IMR-90 (cell line): Measurements from ENCODE around the gene CLEC16A. TPM values are rescaled to one million over a fixed set of nuclear protein-coding genes. Genes with fewer than 3 reads are reported as not detected.

Experiments used
- ATAC-seq: fragments of 200-7000 bp; cut with Tn5 transposase; 2 replicates; pipeline ENCODE4 v1.9.1; 2020; ENCODE audit warnings: low read depth, mild to moderate bottlenecking, moderate library complexity
- BruUV-seq: library from RNA; stranded (reverse); fragments of 400-500 nt; replicated peaks from 2 replicates; lab custom pipeline; 2021; lab: Mats Ljungman, UMichigan
- CTCF ChIA-PET: fragments of 300-600 bp; formaldehyde crosslinking; extraction: SDS; loops from one replicate; lab custom pipeline; 2021; ENCODE audit warnings: antibody characterized with exemption; lab: Yijun Ruan, JAX
- POLR2A ChIA-PET: fragments of 300-600 bp; sonication (Branson Sonifier 250); formaldehyde crosslinking; loops from one replicate; lab custom pipeline; 2022; ENCODE audit warnings: antibody characterized with exemption; ENCODE audit not compliant: unreplicated experiment; lab: Charles Lee
- DNase-seq: peaks from one replicate; pipeline ENCODE4 v3.0.0; 2013
- H2AFZ ChIP-seq: replicated peaks from 2 replicates; pipeline ENCODE3; 2013; ENCODE audit warnings: low read length, mild to moderate bottlenecking; ENCODE audit not compliant: poor library complexity
- H2AK5ac ChIP-seq: 2 replicates; pipeline ENCODE4 v1.6.1; 2013; ENCODE audit warnings: low read depth, low read length, inconsistent platforms
- H2AK9ac ChIP-seq: replicated peaks from 2 replicates; pipeline ENCODE3; 2013; ENCODE audit warnings: mild to moderate bottlenecking, low read depth, low read length, moderate library complexity; ENCODE audit not compliant: poor library complexity
- H2BK120ac ChIP-seq: 2 replicates; pipeline ENCODE4 v1.6.1; 2013; ENCODE audit warnings: low read depth, low read length, inconsistent platforms
- H2BK15ac ChIP-seq: 3 replicates; pipeline ENCODE4 v1.6.1; 2013; ENCODE audit warnings: low read depth, low read length, inconsistent platforms
- H2BK20ac ChIP-seq: 2 replicates; pipeline ENCODE4 v1.6.1; 2013; ENCODE audit warnings: low read depth, mild to moderate bottlenecking, inconsistent platforms, low read length, moderate library complexity
- H2BK5ac ChIP-seq: 2 replicates; pipeline ENCODE4 v1.6.1; 2013; ENCODE audit warnings: mild to moderate bottlenecking, low read depth, low read length, inconsistent platforms; ENCODE audit not compliant: poor library complexity, severe bottlenecking
- H3K14ac ChIP-seq: replicated peaks from 2 replicates; pipeline ENCODE4 v1.6.1; 2013; ENCODE audit warnings: low read depth, low read length, inconsistent platforms
- H3K18ac ChIP-seq: 2 replicates; pipeline ENCODE4 v1.6.1; 2013; ENCODE audit warnings: low read depth, low read length, control low read depth
- H3K23ac ChIP-seq: 2 replicates; pipeline ENCODE4 v1.6.1; 2013; ENCODE audit warnings: low read depth, low read length, inconsistent platforms
- H3K27ac ChIP-seq: 2 replicates; pipeline ENCODE4 v1.5.1; 2013; ENCODE audit warnings: mild to moderate bottlenecking, control low read depth, low read length; ENCODE audit not compliant: insufficient read depth
- H3K27me3 ChIP-seq: 2 replicates; pipeline ENCODE4 v1.6.1; 2013; ENCODE audit warnings: low read length; ENCODE audit not compliant: control insufficient read depth, insufficient read depth
- H3K36me3 ChIP-seq: 2 replicates; pipeline ENCODE4 v1.6.1; 2013; ENCODE audit warnings: low read length, mixed read lengths; ENCODE audit not compliant: control insufficient read depth, insufficient read depth
- H3K4ac ChIP-seq: 2 replicates; pipeline ENCODE4 v1.6.1; 2013; ENCODE audit warnings: low read depth, low read length, inconsistent platforms
- H3K4me1 ChIP-seq: 2 replicates; pipeline ENCODE4 v1.6.1; 2013; ENCODE audit warnings: low read length, mixed read lengths; ENCODE audit not compliant: control insufficient read depth, insufficient read depth
- H3K4me2 ChIP-seq: 2 replicates; pipeline ENCODE4 v1.6.1; 2013; ENCODE audit warnings: low read depth, mild to moderate bottlenecking, control low read depth, low read length, moderate library complexity
- H3K4me3 ChIP-seq: 2 replicates; pipeline ENCODE4 v1.5.1; 2013; ENCODE audit warnings: low read depth, mild to moderate bottlenecking, control low read depth, low read length, moderate library complexity; ENCODE audit not compliant: insufficient read depth
- H3K56ac ChIP-seq: 2 replicates; pipeline ENCODE4 v1.6.1; 2013; ENCODE audit warnings: low read length, inconsistent platforms; ENCODE audit not compliant: insufficient read depth; ENCODE audit errors: extremely low read depth
- H3K79me1 ChIP-seq, 2 experiments: 2 replicates each; pipeline ENCODE4 v1.6.1; 2013; ENCODE audit warnings: low read length in 2 of 2, inconsistent platforms in 1 of 2, low read depth in 1 of 2
- H3K9ac ChIP-seq: 2 replicates; pipeline ENCODE4 v1.6.1; 2013; ENCODE audit warnings: low read depth, low read length, control low read depth
- H3K9me1 ChIP-seq: 2 replicates; pipeline ENCODE4 v1.6.1; 2013; ENCODE audit warnings: low read length, inconsistent platforms; ENCODE audit not compliant: insufficient read depth
- H3K9me3 ChIP-seq: 2 replicates; pipeline ENCODE4 v1.6.1; 2013; ENCODE audit warnings: low read length; ENCODE audit not compliant: control insufficient read depth, insufficient read depth
- H4K20me1 ChIP-seq: 2 replicates; pipeline ENCODE4 v1.6.1; 2013; ENCODE audit warnings: low read length, inconsistent platforms; ENCODE audit not compliant: insufficient read depth
- H4K5ac ChIP-seq: 2 replicates; pipeline ENCODE4 v1.6.1; 2013; ENCODE audit warnings: mild to moderate bottlenecking, low read depth, low read length, control low read depth
- H4K8ac ChIP-seq, 2 experiments: 2 replicates each; pipeline ENCODE4 v1.6.1; 2013; ENCODE audit warnings: low read depth in 2 of 2, low read length in 2 of 2, control low read depth in 1 of 2, inconsistent platforms in 1 of 2
- H4K91ac ChIP-seq: 2 replicates; pipeline ENCODE4 v1.6.1; 2013; ENCODE audit warnings: low read depth, low read length, inconsistent platforms; ENCODE audit not compliant: insufficient read depth
- BHLHE40 ChIP-seq: fragments of 150-350 bp; IDR thresholded peaks from 2 replicates; pipeline ENCODE4 v1.6.1; 2016; ENCODE audit warnings: mild to moderate bottlenecking, low read depth, low read length
- CEBPB ChIP-seq: IDR thresholded peaks from 2 replicates; pipeline ENCODE4 v1.6.1; 2012; ENCODE audit warnings: low read depth, low read length, improper control_type of control experiment
- CHD1 ChIP-seq: IDR thresholded peaks from 2 replicates; pipeline ENCODE4 v1.6.1; 2012; ENCODE audit warnings: low read depth, low read length, improper control_type of control experiment
- CTCF ChIP-seq: conservative IDR thresholded peaks from 2 replicates; pipeline ENCODE4 v1.5.1; 2012; ENCODE audit warnings: mild to moderate bottlenecking, low read depth, low read length, improper control_type of control experiment
- FOS ChIP-seq: fragments of 150-350 bp; IDR thresholded peaks from 2 replicates; pipeline ENCODE4 v1.6.1; 2016; ENCODE audit warnings: low read depth, low read length
- MAFK ChIP-seq: IDR thresholded peaks from 2 replicates; pipeline ENCODE4 v1.6.1; 2012; ENCODE audit warnings: low read depth, low read length, improper control_type of control experiment
- MAZ ChIP-seq: IDR thresholded peaks from 2 replicates; pipeline ENCODE4 v1.6.1; 2012; ENCODE audit warnings: low read depth, mild to moderate bottlenecking, low read length, improper control_type of control experiment, moderate library complexity, borderline replicate concordance
- MXI1 ChIP-seq: IDR thresholded peaks from 2 replicates; pipeline ENCODE4 v1.6.1; 2012; ENCODE audit warnings: low read depth, mild to moderate bottlenecking, low read length, moderate library complexity, borderline replicate concordance
- NFE2L2 ChIP-seq: fragments of 150-350 bp; IDR thresholded peaks from 2 replicates; pipeline ENCODE4 v1.6.1; 2016; ENCODE audit warnings: low read depth, mild to moderate bottlenecking, low read length
- POLR2A ChIP-seq: IDR thresholded peaks from 2 replicates; pipeline ENCODE4 v1.6.1; 2012; ENCODE audit warnings: mild to moderate bottlenecking, low read depth, low read length
- RAD21 ChIP-seq: IDR thresholded peaks from 2 replicates; pipeline ENCODE4 v1.6.1; 2012; ENCODE audit warnings: low read length, improper control_type of control experiment
- RCOR1 ChIP-seq: IDR thresholded peaks from 2 replicates; pipeline ENCODE4 v1.6.1; 2012; ENCODE audit warnings: mild to moderate bottlenecking, low read length, improper control_type of control experiment; ENCODE audit not compliant: insufficient replicate concordance
- RFX5 ChIP-seq: IDR thresholded peaks from 2 replicates; pipeline ENCODE4 v1.8.0; 2012; ENCODE audit warnings: low read depth, mild to moderate bottlenecking, low read length, moderate library complexity
- SMC3 ChIP-seq: fragments of 150-350 bp; IDR thresholded peaks from 2 replicates; pipeline ENCODE4 v1.6.1; 2016; ENCODE audit warnings: low read depth, mild to moderate bottlenecking, antibody characterized with exemption, low read length, moderate library complexity
- WGBS, 2 experiments: methylation state at CpG; one replicate each; pipeline versions ENCODE4 v1.1.5 to v1.1.7; 2013; ENCODE audit warnings: missing lambda C conversion rate in 2 of 2; ENCODE audit not compliant: insufficient read length in 1 of 2; ENCODE audit errors: extremely low coverage in 2 of 2; 5-methylcytosine and 5-hydroxymethylcytosine counted together
- dilution Hi-C: fragments of 300-500 bp; cut with HindIII; formaldehyde crosslinking; loops from one replicate; pipeline ENCODE4 v1.14.3; 2018; ENCODE audit warnings: low sequenced_read_pairs; ENCODE audit not compliant: unreplicated experiment
- in situ Hi-C: fragments of 300-500 bp; cut with MboI; formaldehyde crosslinking; loops from 3 replicates; pipeline ENCODE4 v1.14.3; 2019; ENCODE audit warnings: low sequenced_read_pairs, inconsistent platforms, mixed read lengths
- intact Hi-C: fragments of 100-400 bp; cut with micrococcal nuclease; formaldehyde crosslinking; loops from 2 replicates; pipeline ENCODE4 v1.10.0; 2022
- polyA plus RNA-seq, 3 experiments: library from polyadenylated mRNA; depleted of rRNA; stranded (reverse); fragments of >200 nt; gene quantifications; 2 replicates each; pipeline ENCODE4 v1.2.3, GENCODE V29; 2012; ENCODE audit warnings: low replicate concordance in 1 of 3
- total RNA-seq: library from RNA; depleted of rRNA; stranded (reverse); fragments of >200 nt; gene quantifications from 2 replicates; pipeline ENCODE4 v1.2.3, GENCODE V29; 2012
- TF ChIP-seq, protein P1 (sequence below): fragments of 150-350 bp; IDR thresholded peaks from 2 replicates; pipeline ENCODE4 v1.6.1; 2017; ENCODE audit warnings: mild to moderate bottlenecking, antibody characterized with exemption, low read length, low read depth
- TF ChIP-seq, protein P2 (sequence below): fragments of 150-350 bp; IDR thresholded peaks from 2 replicates; pipeline ENCODE4 v1.6.1; 2016; ENCODE audit warnings: low read depth, mild to moderate bottlenecking, low read length, moderate library complexity, borderline replicate concordance

Gene CLEC16A
- total and polyA plus RNA-seq, 2 of the 4 experiments (the other 2 are of a cell fraction): 15.9 to 16.5 TPM

- ChIA-PET CTCF (no interaction called here), POLR2A (no interaction called here)
- Histone ChIP-seq H2BK15ac (no peak overlapping the region), H3K9ac (no peak overlapping the region), H4K91ac (no peak overlapping the region), H3K79me1 (0 out of 4 replicates have a peak, but pooled peaks cover 0 to 4% of the 10 kb centered on the region in 2 experiments), H3K9me3 (no peaks in the 10 kb centered on the region), H3K9me1 (peaks cover 15% of the 10 kb centered on the region), H4K20me1 (no peaks in the 10 kb centered on the region), H3K18ac (no peak overlapping the region; the same call in 1 of the 2 replicates), H3K36me3 (peaks cover 26% of the 10 kb centered on the region), H3K27ac (no peak overlapping the region; the same call in 1 of the 2 replicates), H2BK20ac (no peak overlapping the region), H3K4ac (0 out of 2 replicates have a peak overlapping the region, but pooled peaks have one; percentile 21), H3K4me1 (peaks cover 3% of the 10 kb centered on the region; the same call in 1 of the 2 replicates), H3K14ac (peak overlapping the region; percentile 33), H4K8ac (no peak overlapping the region), H2AFZ (no peak overlapping the region), H3K4me3 (no peak overlapping the region), H2AK5ac (peak overlapping the region; percentile 64), H3K56ac (no peak overlapping the region), H4K5ac (no peak overlapping the region), H2BK5ac (no peak overlapping the region), H3K4me2 (no peak overlapping the region), H2AK9ac (peak overlapping the region; percentile 42), H3K23ac (no peak overlapping the region), H2BK120ac (no peak overlapping the region; the same call in 1 of the 2 replicates), H3K27me3 (no peaks in the 10 kb centered on the region)
- BruUV-seq: no TSS peak
- TF ChIP-seq MAZ: no peak
- TF ChIP-seq, protein P1, sequence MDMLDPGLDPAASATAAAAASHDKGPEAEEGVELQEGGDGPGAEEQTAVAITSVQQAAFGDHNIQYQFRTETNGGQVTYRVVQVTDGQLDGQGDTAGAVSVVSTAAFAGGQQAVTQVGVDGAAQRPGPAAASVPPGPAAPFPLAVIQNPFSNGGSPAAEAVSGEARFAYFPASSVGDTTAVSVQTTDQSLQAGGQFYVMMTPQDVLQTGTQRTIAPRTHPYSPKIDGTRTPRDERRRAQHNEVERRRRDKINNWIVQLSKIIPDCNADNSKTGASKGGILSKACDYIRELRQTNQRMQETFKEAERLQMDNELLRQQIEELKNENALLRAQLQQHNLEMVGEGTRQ: no peak
- no peak for TF ChIP-seq NFE2L2
- no peak for TF ChIP-seq RAD21
- TF ChIP-seq, protein P2, sequence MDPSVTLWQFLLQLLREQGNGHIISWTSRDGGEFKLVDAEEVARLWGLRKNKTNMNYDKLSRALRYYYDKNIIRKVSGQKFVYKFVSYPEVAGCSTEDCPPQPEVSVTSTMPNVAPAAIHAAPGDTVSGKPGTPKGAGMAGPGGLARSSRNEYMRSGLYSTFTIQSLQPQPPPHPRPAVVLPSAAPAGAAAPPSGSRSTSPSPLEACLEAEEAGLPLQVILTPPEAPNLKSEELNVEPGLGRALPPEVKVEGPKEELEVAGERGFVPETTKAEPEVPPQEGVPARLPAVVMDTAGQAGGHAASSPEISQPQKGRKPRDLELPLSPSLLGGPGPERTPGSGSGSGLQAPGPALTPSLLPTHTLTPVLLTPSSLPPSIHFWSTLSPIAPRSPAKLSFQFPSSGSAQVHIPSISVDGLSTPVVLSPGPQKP: no peak
- no peak for TF ChIP-seq FOS
- TF ChIP-seq RCOR1: no peak
- TF ChIP-seq BHLHE40: no peak
- no peak for TF ChIP-seq CHD1
- TF ChIP-seq RFX5: no peak
- TF ChIP-seq POLR2A: no peak
- TF ChIP-seq CEBPB: no peak
- TF ChIP-seq MXI1: no peak
- no peak for TF ChIP-seq SMC3
- no peak for TF ChIP-seq MAFK
- no peak for TF ChIP-seq CTCF
- no peak for DNase-seq
- dilution Hi-C loops (no loop called here), intact Hi-C loops (no loop called here), in situ Hi-C loops (no loop called here)
- ATAC-seq: peak; percentile 38; the same call in 1 of the 2 replicates
- WGBS, 2 experiments: 54% methylated on average over 3 of the region's 3 CpGs; no CpG with 5 or more reads in 1 of the 2 experiments
Observed at GRCh38 chr16:11064851-11065250, 120.5 kb downstream of the CLEC16A start.
